H1 (cell line): ENCODE data around the gene SUGP1. TPM values are rescaled to one million over a fixed set of nuclear protein-coding genes. Genes with fewer than 3 reads are reported as not detected.
A peak's percentile ranks its signal among the peaks of the same experiment; 100 is the strongest.

ENCODE experiments used
- CBX5 ChIP-seq: fragments of 300-800, 300-1000 bp; sonication (generic); IDR thresholded peaks from 2 replicates; pipeline ENCODE4 v1.7.1; 2016; ENCODE audit warnings: antibody characterized with exemption, low read length, low read depth
- CEBPB ChIP-seq: IDR thresholded peaks from 2 replicates; pipeline ENCODE4 v1.6.1; 2012; ENCODE audit warnings: low read depth, low read length
- CREB1 ChIP-seq: IDR thresholded peaks from 2 replicates; pipeline ENCODE4 v1.6.1; 2012; ENCODE audit warnings: inconsistent platforms
- HDAC6 ChIP-seq: IDR thresholded peaks from one replicate; pipeline ENCODE4 v1.7.1; 2012; ENCODE audit warnings: low read depth, mild to moderate bottlenecking, inconsistent platforms, low read length, moderate library complexity
- POLR2A ChIP-seq, 2 experiments: IDR thresholded peaks; 1 replicate in 1 of 2; 2 replicates in 1 of 2; pipeline ENCODE4 v1.6.1; 2011; ENCODE audit warnings: low read depth in 2 of 2, low read length in 2 of 2, mild to moderate bottlenecking in 2 of 2; ENCODE audit errors: control extremely low read depth in 1 of 2
- RAD21 ChIP-seq, 2 experiments: IDR thresholded peaks in 1 of 2; conservative IDR thresholded peaks in 1 of 2; 2 replicates each; pipeline ENCODE4 v1.6.1; 2011; ENCODE audit warnings: low read depth in 2 of 2, low read length in 2 of 2, improper control_type of control experiment in 1 of 2, inconsistent platforms in 1 of 2, mild to moderate bottlenecking in 1 of 2, moderate library complexity in 1 of 2
- TAF1 ChIP-seq: IDR thresholded peaks from 2 replicates; pipeline ENCODE4 v1.6.1; 2011; ENCODE audit warnings: mild to moderate bottlenecking, low read depth, low read length
- polyA plus RNA-seq, 7 experiments: library from polyadenylated mRNA; depleted of rRNA in 3 of 7; stranded (reverse) in 5 of 7; unstranded in 2 of 7; fragments of >200 nt in 5 of 7; fragments of 200-250 nt in 2 of 7; gene quantifications; 1 replicate in 5 of 7; 2 replicates in 1 of 7; 4 replicates in 1 of 7; pipeline versions ENCODE4 v1.2.1 to v1.2.3, GENCODE V29; 2011 to 2013; ENCODE audit warnings: missing spikeins in 2 of 7, mixed read lengths in 2 of 7
- total RNA-seq: library from RNA; stranded (reverse); fragmentation: NEBNext Ultra II Directional; extraction: Animal tissue kit (Norgen Biotek cat#: 25700); gene quantifications from 2 replicates; pipeline ENCODE4 v1.2.1, GENCODE V29; 2021

SUGP1 gene
- total and polyA plus RNA-seq, 2 of the 8 experiments (the other 6 are each of a cell fraction or from before 2014, with no cell fraction given): 38.5 to 65.2 TPM

DNA sequence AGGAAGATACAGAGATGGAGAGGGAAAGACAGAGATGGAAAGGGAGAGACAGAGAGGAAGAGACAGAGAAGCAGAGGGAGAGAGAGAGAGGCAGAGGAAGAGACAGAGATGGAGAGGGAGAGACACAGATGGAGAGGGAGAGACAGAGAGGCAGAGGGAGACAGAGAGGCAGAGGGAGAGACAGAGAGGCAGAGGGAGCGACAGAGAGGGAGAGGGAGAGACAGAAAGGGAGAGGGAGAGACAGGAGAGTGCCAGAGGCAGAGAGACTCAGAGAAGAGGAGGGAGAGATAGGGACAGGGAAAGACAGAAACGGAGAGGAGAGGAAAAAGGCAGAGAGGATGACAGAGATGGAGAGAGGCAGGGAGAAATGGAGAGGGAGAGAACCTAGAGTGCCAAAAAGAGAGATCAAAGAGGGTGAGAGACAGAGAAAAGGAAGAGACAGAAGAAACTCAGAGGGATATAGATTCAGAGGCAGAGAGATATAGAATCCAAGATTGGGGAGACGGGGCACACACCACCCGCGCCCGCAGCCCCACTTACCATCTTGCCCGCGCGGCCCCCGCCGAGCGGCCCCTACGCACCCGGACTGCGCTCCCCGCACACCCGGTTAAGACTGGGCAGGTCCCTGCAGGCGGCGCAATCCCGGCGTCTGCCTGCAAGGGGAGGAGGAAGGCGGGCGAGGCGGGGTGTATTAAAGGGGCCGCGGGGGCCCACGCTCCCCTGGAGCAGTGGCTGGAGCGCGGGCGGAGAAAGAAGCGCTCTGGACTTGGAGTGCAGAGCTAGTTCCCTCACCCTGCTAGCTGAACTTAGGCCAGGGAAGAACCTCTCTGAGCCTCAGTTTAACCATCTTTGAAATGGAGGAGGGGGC is 57.9 kb downstream of the SUGP1 start (continued):
- TF ChIP-seq RAD21 (IDR thresholded peaks at IDR 0.05 in 1 of 2, conservative IDR thresholded peaks at IDR 0.05 in 1 of 2; ENCODE audit: low read depth in 2 of 2, low read length in 2 of 2) (peak in 1 of 2 experiments; percentile 29; a peak in 1 of 4 replicates), CBX5 (no peak), CEBPB (no peak), CREB1 (no peak), HDAC6 (no peak), TAF1 (no peak), POLR2A (IDR thresholded peaks at IDR 0.05; ENCODE audit: control extremely low read depth in 1 of 2, low read depth in 2 of 2, low read length in 2 of 2) (no peak)
- TF ChIP-seq, all 59 proteins: peak for 8
